Astrocyte (in vitro differentiated cells and primary cell): ENCODE results near the gene GFER. TPM values are rescaled to one million over a fixed set of nuclear protein-coding genes. Genes with fewer than 3 reads are reported as not detected.

Source experiments
- DNase-seq: peaks from one replicate; pipeline ENCODE4 v3.0.0-alpha.2; 2010; ENCODE audit warnings: low read depth
- FAIRE-seq: peaks from 2 replicates; lab custom pipeline; 2011; peaks lifted over from hg19 to GRCh38; lab: Jason Lieb, UNC
- H2AFZ ChIP-seq: 2 replicates; pipeline ENCODE4 v1.6.0; 2012; ENCODE audit warnings: low read depth, low read length, inconsistent platforms
- H3K27ac ChIP-seq: 2 replicates; pipeline ENCODE4 v1.5.1; 2011; ENCODE audit warnings: low read depth, low read length, inconsistent platforms
- H3K27me3 ChIP-seq: 2 replicates; pipeline ENCODE4 v1.6.0; 2011; ENCODE audit warnings: low read length, inconsistent platforms; ENCODE audit not compliant: insufficient read depth
- H3K36me3 ChIP-seq: 2 replicates; pipeline ENCODE4 v1.5.1; 2011; ENCODE audit warnings: low read length, inconsistent platforms; ENCODE audit not compliant: insufficient read depth
- H3K4me1 ChIP-seq: 2 replicates; pipeline ENCODE4 v1.5.1; 2011; ENCODE audit warnings: low read length, inconsistent platforms; ENCODE audit not compliant: insufficient read depth
- H3K4me2 ChIP-seq: 2 replicates; pipeline ENCODE4 v1.6.0; 2012; ENCODE audit warnings: low read length, inconsistent platforms
- H3K4me3 ChIP-seq: 2 replicates; pipeline ENCODE4 v1.5.1; 2011; ENCODE audit warnings: low read depth, mild to moderate bottlenecking, low read length, inconsistent platforms; ENCODE audit not compliant: insufficient read depth
- H3K79me2 ChIP-seq: 2 replicates; pipeline ENCODE4 v1.6.0; 2012; ENCODE audit warnings: mild to moderate bottlenecking, low read length, inconsistent platforms; ENCODE audit not compliant: insufficient read depth
- H3K9ac ChIP-seq: 2 replicates; pipeline ENCODE4 v1.6.0; 2012; ENCODE audit warnings: mild to moderate bottlenecking, low read length, inconsistent platforms
- H3K9me3 ChIP-seq: 2 replicates; pipeline ENCODE4 v1.5.1; 2012; ENCODE audit warnings: low read depth, mild to moderate bottlenecking, low read length, inconsistent platforms; ENCODE audit not compliant: insufficient read depth
- H4K20me1 ChIP-seq: 2 replicates; pipeline ENCODE4 v1.6.0; 2012; ENCODE audit warnings: low read length, inconsistent platforms; ENCODE audit not compliant: insufficient read depth
- H3K27ac Mint-ChIP-seq: one replicate; pipeline ENCODE4 v1.8.0; 2021; ENCODE audit warnings: mild to moderate bottlenecking, mixed read lengths; ENCODE audit not compliant: unreplicated experiment
- H3K27me3 Mint-ChIP-seq: one replicate; pipeline ENCODE4 v1.8.0; 2021; ENCODE audit warnings: low read depth, mixed read lengths; ENCODE audit not compliant: unreplicated experiment
- H3K36me3 Mint-ChIP-seq: one replicate; pipeline ENCODE4 v1.8.0; 2021; ENCODE audit warnings: low read depth, mixed read lengths; ENCODE audit not compliant: unreplicated experiment
- H3K4me1 Mint-ChIP-seq: one replicate; pipeline ENCODE4 v1.8.0; 2021; ENCODE audit warnings: low read depth, mixed read lengths; ENCODE audit not compliant: unreplicated experiment
- H3K4me3 Mint-ChIP-seq: one replicate; pipeline ENCODE4 v1.8.0; 2021; ENCODE audit warnings: mild to moderate bottlenecking, moderate library complexity, mixed read lengths; ENCODE audit not compliant: unreplicated experiment
- H3K9me3 Mint-ChIP-seq: one replicate; pipeline ENCODE4 v1.8.0; 2021; ENCODE audit warnings: mild to moderate bottlenecking, mixed read lengths; ENCODE audit not compliant: unreplicated experiment
- EZH2 ChIP-seq: IDR thresholded peaks from 2 replicates; pipeline ENCODE4 v1.6.1; 2012; ENCODE audit warnings: mild to moderate bottlenecking, low read length, inconsistent platforms; ENCODE audit not compliant: insufficient read depth
- total RNA-seq: library from RNA; stranded (reverse); gene quantifications from 2 replicates; pipeline ENCODE4 v1.2.1, GENCODE V29; 2021
- TF ChIP-seq, protein P1 (sequence below): IDR thresholded peaks from 2 replicates; pipeline ENCODE4 v1.5.1; 2011; ENCODE audit warnings: low read depth, mild to moderate bottlenecking, inconsistent platforms, low read length, moderate library complexity; ENCODE audit not compliant: insufficient read depth

The GFER gene
- total RNA-seq, 1 donor from 2014 or later = 30.4 TPM

DNA sequence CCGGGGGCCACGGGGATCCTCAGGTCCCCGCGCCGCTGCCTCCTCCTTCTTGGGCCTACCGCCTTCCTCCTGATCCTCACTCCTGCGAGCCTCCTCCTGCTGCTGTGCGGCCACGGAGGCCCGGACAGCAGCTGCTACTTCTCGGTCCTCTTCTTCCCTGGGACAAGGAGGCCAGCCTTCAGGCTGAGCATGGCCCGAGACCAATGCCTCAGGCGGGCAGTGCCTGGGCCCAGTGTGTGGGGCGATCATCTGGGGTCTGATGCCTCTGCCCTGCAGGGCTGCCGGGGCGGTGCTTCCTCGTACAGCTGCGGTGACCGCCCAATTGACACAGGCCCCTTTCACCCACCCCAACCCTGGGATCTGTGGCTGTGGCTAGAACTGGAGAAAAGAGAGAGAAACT, 17.0 kb downstream of the GFER start:
- Histone ChIP-seq H3K27me3 (no peaks in the 10 kb centered on the region), H3K79me2 (peaks cover 50% of the 10 kb centered on the region), H3K4me3 (no peak overlapping the region), H3K9ac (no peak overlapping the region), H3K36me3 (peaks cover 8% of the 10 kb centered on the region), H3K27ac (no peak overlapping the region), H4K20me1 (peaks cover 68% of the 10 kb centered on the region), H3K4me1 (peaks cover 16% of the 10 kb centered on the region), H2AFZ (no peak overlapping the region), H3K9me3 (no peaks in the 10 kb centered on the region), H3K4me2 (no peak overlapping the region)
- Mint-ChIP-seq H3K27me3 (no peaks in the 10 kb centered on the region), H3K4me3 (no peak overlapping the region), H3K27ac (no peak overlapping the region), H3K9me3 (no peaks in the 10 kb centered on the region), H3K4me1 (peaks cover 5% of the 10 kb centered on the region), H3K36me3 (peaks cover 9% of the 10 kb centered on the region)
- DNase-seq (no peak), FAIRE-seq (no peak)
- TF ChIP-seq, protein P1, sequence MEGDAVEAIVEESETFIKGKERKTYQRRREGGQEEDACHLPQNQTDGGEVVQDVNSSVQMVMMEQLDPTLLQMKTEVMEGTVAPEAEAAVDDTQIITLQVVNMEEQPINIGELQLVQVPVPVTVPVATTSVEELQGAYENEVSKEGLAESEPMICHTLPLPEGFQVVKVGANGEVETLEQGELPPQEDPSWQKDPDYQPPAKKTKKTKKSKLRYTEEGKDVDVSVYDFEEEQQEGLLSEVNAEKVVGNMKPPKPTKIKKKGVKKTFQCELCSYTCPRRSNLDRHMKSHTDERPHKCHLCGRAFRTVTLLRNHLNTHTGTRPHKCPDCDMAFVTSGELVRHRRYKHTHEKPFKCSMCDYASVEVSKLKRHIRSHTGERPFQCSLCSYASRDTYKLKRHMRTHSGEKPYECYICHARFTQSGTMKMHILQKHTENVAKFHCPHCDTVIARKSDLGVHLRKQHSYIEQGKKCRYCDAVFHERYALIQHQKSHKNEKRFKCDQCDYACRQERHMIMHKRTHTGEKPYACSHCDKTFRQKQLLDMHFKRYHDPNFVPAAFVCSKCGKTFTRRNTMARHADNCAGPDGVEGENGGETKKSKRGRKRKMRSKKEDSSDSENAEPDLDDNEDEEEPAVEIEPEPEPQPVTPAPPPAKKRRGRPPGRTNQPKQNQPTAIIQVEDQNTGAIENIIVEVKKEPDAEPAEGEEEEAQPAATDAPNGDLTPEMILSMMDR = no peak
- TF ChIP-seq EZH2 = no peak

DNA sequence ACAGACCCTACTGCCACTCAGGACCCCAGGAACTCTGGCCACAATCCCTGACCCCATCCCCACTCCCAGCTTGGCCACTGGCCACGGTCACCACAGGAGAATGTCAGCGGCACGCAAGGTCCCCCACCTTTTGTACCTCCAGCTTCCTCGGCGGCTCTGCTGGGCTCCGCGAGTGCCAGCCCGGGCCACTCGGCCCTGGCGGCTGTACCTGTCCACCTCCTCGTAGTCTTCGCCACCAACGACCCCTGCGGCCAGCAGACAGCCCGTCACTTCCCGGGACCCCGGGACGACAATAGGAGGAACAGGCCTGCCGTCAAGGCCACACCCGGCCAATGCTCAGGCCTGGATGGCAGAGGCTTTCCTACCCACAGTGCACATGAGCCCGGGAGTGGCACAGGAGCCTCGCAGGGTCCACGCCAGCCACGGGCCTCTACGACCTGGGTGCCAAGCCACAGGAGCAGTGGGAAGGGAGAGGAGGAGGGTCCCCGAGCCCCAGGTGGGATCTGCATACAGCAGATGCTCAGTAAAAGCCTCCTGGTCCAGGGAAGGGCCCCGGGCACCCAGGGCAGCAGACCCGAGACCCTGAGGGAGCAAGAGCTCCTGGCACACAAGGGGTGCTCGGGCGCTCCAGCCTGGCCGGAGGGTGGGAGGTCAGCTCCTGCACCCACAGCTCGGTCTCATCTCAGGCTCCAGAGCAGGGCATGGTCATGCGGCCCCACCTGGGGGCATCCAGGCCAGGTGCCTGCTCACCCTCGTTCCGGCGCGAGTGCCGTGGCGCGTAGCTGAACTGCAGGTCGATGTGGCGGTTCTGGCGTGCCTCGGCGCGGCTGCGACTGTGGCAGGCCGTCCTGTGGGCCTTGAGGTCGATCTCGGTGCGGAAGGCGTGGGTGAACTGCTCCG, 17.7 kb downstream of the GFER start:
- Histone ChIP-seq H3K27me3 (no peaks in the 10 kb centered on the region), H3K9me3 (no peaks in the 10 kb centered on the region), H3K4me1 (peaks cover 16% of the 10 kb centered on the region), H3K36me3 (peaks cover 8% of the 10 kb centered on the region), H3K9ac (no peak overlapping the region), H3K79me2 (peaks cover 57% of the 10 kb centered on the region), H3K4me2 (no peak overlapping the region), H3K4me3 (no peak overlapping the region), H4K20me1 (peaks cover 73% of the 10 kb centered on the region), H3K27ac (no peak overlapping the region), H2AFZ (no peak overlapping the region)
- FAIRE-seq = no peak
- Mint-ChIP-seq H3K4me3 (no peak overlapping the region), H3K4me1 (peaks cover 8% of the 10 kb centered on the region), H3K36me3 (peaks cover 9% of the 10 kb centered on the region), H3K27ac (no peak overlapping the region), H3K9me3 (no peaks in the 10 kb centered on the region), H3K27me3 (no peaks in the 10 kb centered on the region)
- DNase-seq = no peak
- no peak for TF ChIP-seq EZH2
- TF ChIP-seq, protein P1 = no peak
